SHP77 (cell line): ENCODE results near the gene FOXM1.

ENCODE experiments used
- DNase-seq, 2 experiments: peaks; one replicate each; lab custom pipeline; 2025; lab: John Stamatoyannopoulos, UW

Gene FOXM1

GRCh38 chr12:2835691-2836403, 41.1 kb downstream of the FOXM1 start:
- no peak for DNase-seq

GRCh38 chr12:2834581-2835491, 42.1 kb downstream of the FOXM1 start, which contains the start of gene NRIP2:
Gene NRIP2, minus strand, starts transcription at chr12:2835035. Its CDS starts 52 bp downstream, at chr12:2834983.
- peak in 1 of 2 experiments; percentile 17 for DNase-seq

- DNase-seq, result no peak
Observed at GRCh38 chr12:2833810-2834209, 43.2 kb downstream of the FOXM1 start.

DNA sequence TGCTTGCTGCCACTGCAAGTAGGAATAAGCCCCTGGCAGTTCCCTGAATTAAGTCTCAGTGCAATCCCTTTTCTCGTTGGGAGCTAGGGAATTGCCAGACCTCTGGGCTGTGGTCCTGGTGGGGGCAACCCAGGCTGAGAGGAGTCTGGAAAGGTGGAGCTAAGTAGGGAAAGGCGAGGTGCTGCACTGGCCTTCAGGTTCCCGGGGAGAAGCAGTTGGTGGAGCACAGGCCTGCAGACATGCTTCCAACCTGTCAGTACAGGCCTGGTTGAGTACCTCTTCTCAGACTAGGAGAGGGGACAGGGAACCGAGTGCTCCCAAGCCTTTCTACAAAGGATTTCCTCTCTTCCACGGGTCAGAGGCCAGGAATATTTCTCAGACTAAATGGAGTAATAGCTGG, 43.6 kb downstream of the FOXM1 start:
- no peak for DNase-seq

- no peak for DNase-seq
Observed at GRCh38 chr12:2832550-2833127, 44.3 kb downstream of the FOXM1 start.

DNA sequence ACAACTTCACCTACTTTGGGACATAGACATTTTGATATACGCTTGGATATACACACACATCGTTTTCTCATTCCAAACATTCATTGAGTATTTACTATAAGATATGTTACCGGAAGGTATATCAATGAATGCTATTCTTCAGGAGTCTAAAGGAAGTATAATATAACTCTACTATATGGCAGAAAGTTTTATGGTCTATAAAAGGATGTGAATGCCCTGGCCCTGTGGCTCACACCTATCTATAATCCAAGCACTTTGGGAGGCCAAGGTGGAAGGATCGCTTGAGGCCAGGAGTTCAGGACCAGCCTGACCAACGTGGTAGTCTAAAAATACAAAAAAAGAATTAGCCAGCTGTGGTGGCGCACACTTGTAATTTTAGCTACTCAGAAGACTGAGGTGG, 47.7 kb downstream of the FOXM1 start:
- no peak for DNase-seq

GRCh38 chr12:2826721-2827515, 50.1 kb downstream of the FOXM1 start:
- no peak for DNase-seq

GRCh38 chr12:2826036-2826435, 50.9 kb downstream of the FOXM1 start:
- DNase-seq, result no peak

DNA sequence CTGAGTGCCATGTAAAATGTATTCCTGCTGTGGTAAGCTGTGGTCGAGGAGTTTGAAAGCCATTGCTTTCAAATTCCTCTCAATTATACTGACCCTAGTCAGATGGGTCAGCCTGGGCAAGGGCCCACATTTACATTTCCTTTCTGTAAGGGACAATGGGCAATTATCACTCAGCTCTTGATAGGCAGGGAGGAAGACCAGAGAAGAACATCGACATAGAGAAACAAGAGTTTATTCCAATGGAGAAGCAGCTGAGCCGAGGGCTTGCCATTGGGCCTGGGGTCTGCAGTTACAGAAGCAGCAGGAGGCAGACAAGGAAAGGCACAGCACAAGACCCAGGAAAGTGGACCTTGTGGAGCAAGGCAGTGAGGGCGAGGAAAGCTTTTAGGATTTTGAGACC, 51.8 kb downstream of the FOXM1 start:
- no peak for DNase-seq

- no peak for DNase-seq
Observed at GRCh38 chr12:2824541-2824940, 52.4 kb downstream of the FOXM1 start.

GRCh38 chr12:2823483-2823882, 53.5 kb downstream of the FOXM1 start:
- DNase-seq, result no peak

DNA sequence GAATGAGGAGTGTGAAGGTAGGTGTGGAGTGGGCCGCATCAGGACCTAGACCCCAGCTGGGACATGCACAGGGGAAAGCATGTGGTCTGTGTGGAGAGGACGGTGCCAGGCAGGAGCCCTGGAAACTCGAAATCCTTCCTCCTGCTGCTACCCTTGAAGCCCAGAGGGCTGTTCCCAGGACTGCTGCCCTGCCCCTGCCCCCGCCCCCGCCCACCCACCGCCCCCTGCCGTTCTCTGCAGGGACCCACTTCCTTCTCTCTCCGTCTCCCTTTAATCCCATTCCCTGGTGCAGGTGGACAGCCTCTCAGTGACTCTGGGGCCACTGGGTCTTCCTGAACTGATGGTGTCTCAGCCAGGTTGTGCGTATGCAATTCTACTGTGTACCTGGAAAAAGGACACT, 56.5 kb downstream of the FOXM1 start:
- no peak for DNase-seq

DNA sequence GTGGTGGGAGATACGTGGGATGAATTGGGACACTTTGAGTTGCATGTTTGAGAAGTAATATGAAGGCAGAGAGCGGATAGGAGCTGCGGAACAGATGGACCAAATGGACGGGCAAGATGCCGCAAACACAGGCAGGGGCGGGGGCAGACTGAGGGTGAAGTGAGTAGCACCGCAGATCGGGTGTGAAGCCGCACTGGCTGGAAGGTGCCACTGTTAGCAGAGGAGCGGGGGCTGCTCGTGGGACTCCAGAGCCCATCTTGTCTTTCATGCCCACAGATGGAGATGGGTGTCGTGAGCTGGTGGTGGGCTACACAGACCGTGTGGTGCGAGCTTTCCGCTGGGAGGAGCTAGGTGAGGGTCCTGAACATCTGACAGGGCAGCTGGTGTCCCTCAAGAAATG, 57.2 kb downstream of the FOXM1 start:
- DNase-seq, result no peak

- peak; percentile 12 to 21 for DNase-seq
Observed at GRCh38 chr12:2813214-2814185, 63.5 kb downstream of the FOXM1 start.

GRCh38 chr12:2812290-2813213, 64.4 kb downstream of the FOXM1 start, which contains the start of gene ITFG2:
Gene ITFG2, plus strand, starts transcription at chr12:2812668. Its CDS starts 93 bp downstream, at chr12:2812761.
- peak; percentile 88 to 91 for DNase-seq

GRCh38 chr12:2811801-2812200, 65.2 kb downstream of the FOXM1 start:
- no peak for DNase-seq
